SHP77 (cell line): Measurements from ENCODE around the gene PCDHGB6.
A peak's percentile ranks its signal among the peaks of the same experiment; 100 is the strongest.
"Not testable (repeated sequence)": the region's sequence is repeated elsewhere in the genome, so short reads cannot be mapped to it uniquely, and the experiment has no call there.

ENCODE experiments used
- DNase-seq, 2 experiments: peaks; one replicate each; lab custom pipeline; 2025; lab: John Stamatoyannopoulos, UW

PCDHGB6 gene

DNA sequence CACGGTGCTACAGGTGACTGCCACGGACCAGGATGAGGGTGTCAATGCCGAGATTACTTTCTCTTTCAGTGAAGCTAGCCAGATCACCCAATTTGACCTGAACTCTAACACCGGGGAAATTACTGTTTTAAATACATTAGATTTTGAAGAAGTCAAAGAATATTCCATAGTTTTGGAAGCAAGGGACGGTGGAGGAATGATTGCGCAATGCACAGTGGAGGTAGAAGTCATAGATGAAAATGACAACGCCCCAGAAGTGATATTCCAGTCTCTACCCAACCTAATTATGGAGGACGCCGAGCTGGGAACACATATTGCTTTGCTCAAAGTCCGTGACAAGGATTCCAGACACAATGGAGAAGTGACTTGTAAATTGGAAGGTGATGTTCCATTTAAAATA, 19.2 kb upstream of the PCDHGB6 start:
- DNase-seq: no peak

DNA sequence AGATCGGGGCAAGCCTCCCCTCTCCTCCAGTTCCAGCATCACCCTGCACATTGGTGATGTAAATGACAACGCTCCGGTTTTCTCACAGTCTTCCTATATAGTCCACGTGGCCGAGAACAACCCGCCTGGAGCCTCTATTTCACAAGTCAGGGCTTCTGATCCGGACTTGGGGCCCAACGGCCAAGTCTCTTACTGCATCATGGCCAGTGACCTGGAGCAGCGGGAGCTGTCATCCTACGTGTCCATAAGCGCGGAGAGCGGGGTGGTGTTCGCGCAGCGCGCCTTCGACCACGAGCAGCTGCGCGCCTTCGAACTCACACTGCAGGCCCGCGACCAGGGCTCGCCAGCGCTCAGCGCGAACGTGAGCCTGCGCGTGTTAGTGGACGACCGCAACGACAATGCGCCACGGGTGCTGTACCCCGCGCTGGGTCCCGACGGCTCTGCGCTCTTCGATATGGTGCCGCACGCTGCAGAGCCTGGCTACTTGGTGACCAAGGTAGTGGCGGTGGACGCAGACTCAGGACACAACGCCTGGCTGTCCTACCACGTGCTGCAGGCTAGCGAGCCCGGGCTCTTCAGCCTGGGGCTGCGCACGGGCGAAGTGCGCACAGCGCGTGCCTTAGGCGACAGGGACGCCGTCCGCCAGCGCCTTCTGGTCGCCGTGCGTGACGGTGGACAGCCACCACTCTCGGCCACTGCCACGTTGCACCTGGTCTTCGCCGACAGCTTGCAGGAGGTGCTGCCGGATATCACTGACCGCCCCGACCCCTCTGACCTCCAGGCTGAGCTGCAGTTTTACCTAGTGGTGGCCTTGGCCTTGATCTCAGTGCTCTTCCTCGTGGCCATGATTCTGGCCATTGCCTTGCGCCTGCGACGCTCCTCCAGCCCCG, 18.4 kb upstream of the PCDHGB6 start:
- DNase-seq: no peak

- no peak for DNase-seq
Observed at GRCh38 chr5:141392429-141393198, 15.2 kb upstream of the PCDHGB6 start, which contains the start of gene PCDHGA8. TSS of gene PCDHGA8 (plus strand) at chr5:141392633. CDS start at chr5:141392814, 181 bp downstream.

GRCh38 chr5:141393267-141393666, 14.6 kb upstream of the PCDHGB6 start:
- DNase-seq: no peak

GRCh38 chr5:141394401-141395187, 13.2 kb upstream of the PCDHGB6 start:
- DNase-seq: not testable (repeated sequence)

GRCh38 chr5:141397756-141398551, 9.9 kb upstream of the PCDHGB6 start, which contains the start of gene PCDHGB5:
TSS of gene PCDHGB5 (plus strand) at chr5:141397947. CDS start at chr5:141398128, 181 bp downstream.
- not testable (repeated sequence) for DNase-seq

- no peak for DNase-seq
Observed at GRCh38 chr5:141398608-141399007, 9.2 kb upstream of the PCDHGB6 start.

GRCh38 chr5:141399555-141400258, 8.1 kb upstream of the PCDHGB6 start:
- DNase-seq: no peak

GRCh38 chr5:141402553-141403243, 5.1 kb upstream of the PCDHGB6 start, which contains the start of gene PCDHGA9:
TSS of gene PCDHGA9 (plus strand) at chr5:141402778. CDS start at chr5:141402953, 175 bp downstream.
- peak; percentile 6 to 10 for DNase-seq

DNA sequence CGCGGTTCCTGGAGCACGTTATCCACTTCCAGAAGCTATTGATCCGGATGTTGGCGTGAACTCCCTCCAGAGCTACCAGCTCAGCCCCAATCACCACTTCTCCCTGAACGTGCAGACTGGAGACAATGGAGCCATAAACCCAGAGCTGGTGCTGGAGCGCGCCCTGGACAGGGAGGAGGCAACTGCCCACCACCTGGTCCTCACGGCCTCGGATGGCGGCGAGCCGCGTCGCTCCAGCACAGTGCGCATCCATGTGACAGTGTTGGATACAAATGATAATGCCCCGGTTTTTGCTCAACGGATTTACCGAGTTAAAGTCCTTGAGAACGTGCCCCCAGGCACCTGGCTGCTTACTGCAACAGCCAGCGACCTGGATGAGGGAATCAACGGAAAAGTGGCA, 4.4 kb upstream of the PCDHGB6 start:
- no peak for DNase-seq

- DNase-seq: no peak
Observed at GRCh38 chr5:141409598-141410306, 1.9 kb downstream of the PCDHGB6 start.

DNA sequence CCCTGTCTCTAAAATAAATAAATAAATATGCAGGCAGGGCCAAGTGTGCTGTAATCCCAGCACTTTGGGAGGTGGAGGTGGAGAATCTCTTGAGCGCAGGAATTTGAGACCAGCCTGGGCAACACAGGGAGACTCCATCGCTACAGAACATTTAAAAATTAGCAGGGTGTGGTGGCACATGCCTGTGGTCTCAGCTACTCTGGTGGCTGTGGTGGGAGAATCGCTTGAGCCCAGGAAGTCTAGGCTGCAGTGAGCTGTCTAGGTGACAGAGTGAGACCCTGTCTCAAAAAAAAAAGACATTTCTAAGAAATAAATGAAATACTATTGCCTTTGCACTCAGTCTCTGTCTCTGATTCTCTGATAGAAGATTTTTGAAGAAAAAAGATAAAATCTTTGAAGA, 3.8 kb downstream of the PCDHGB6 start:
- no peak for DNase-seq

GRCh38 chr5:141412854-141413539, 5.2 kb downstream of the PCDHGB6 start, which contains the start of gene PCDHGA10:
TSS of gene PCDHGA10 (plus strand) at chr5:141412987. CDS start at chr5:141413176, 189 bp downstream.
- DNase-seq: peak; percentile 67 to 69

- no peak for DNase-seq
Observed at GRCh38 chr5:141413540-141414069, 5.8 kb downstream of the PCDHGB6 start.

DNA sequence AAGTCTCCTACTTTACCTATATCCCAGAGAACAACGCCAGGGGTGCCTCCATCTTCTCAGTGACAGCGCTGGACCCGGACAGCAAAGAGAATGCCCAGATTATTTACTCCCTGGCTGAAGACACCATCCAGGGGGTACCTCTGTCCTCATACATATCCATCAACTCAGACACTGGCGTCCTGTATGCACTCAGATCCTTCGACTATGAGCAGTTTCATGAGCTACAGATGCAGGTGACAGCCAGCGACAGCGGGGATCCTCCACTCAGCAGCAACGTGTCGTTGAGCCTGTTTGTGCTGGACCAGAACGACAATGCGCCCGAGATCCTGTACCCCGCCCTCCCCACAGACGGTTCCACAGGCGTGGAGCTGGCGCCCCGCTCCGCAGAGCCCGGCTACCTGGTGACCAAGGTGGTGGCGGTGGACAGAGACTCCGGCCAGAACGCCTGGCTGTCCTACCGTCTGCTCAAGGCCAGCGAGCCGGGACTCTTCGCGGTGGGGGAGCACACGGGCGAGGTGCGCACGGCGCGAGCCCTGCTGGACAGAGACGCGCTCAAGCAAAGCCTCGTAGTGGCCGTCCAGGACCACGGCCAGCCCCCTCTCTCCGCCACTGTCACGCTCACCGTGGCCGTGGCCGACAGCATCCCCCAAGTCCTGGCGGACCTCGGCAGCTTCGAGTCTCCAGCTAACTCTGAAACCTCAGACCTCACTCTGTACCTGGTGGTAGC, 6.9 kb downstream of the PCDHGB6 start:
- not testable (repeated sequence) for DNase-seq

DNA sequence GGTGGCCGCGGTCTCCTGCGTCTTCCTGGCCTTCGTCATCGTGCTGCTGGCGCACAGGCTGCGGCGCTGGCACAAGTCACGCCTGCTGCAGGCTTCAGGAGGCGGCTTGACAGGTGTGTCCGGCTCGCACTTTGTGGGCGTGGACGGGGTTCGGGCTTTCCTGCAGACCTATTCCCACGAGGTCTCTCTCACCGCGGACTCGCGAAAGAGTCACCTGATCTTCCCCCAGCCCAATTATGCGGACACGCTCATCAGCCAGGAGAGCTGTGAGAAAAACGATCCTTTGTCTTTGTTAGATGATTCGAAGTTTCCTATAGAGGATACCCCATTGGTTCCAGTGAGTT, 7.4 kb downstream of the PCDHGB6 start:
- not testable (repeated sequence) for DNase-seq

DNA sequence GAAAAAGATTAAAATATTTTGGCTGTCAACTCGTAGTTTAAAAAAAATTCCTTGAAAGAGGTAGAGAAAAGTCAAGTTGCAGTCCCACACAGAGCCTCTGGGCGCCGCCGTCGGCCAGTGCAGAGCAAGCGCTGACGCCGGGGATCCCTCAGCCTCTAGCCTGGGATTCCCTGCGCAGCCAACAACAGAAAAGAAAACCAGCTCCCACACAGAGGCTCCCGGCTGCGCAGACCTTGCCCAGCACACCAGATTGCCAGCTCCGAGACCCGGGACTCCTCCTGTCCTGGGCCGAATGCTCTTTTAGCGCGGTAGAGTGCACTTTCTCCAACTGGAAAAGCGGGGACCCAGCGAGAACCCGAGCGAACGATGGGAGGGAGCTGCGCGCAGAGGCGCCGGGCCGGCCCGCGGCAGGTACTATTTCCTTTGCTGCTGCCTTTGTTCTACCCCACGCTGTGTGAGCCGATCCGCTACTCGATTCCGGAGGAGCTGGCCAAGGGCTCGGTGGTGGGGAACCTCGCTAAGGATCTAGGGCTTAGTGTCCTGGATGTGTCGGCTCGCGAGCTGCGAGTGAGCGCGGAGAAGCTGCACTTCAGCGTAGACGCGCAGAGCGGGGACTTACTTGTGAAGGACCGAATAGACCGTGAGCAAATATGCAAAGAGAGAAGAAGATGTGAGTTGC, 9.8 kb downstream of the PCDHGB6 start, which contains the start of gene PCDHGB7:
Gene PCDHGB7 (plus strand): TSS at position 184 of the 679 bp plus-strand sequence. CDS start 183 bp downstream, at position 367.
- peak; percentile 9 to 31 for DNase-seq
